GM23248 (cell line): Measurements from ENCODE around the gene RASGRP1. TPM values are rescaled to one million over a fixed set of nuclear protein-coding genes. Genes with fewer than 3 reads are reported as not detected.

Source experiments
- DNase-seq: peaks from one replicate; pipeline ENCODE4 v3.0.0-alpha.2; 2015
- H2AFZ ChIP-seq: fragments of 200-600 bp; sonication (generic); 2 replicates; pipeline ENCODE4 v1.6.1; 2016; ENCODE audit warnings: antibody characterized with exemption
- H3F3A ChIP-seq: fragments of 200-600 bp; sonication (generic); 2 replicates; pipeline ENCODE4 v1.6.1; 2016; ENCODE audit warnings: mild to moderate bottlenecking, antibody characterized with exemption, mixed run types; ENCODE audit not compliant: insufficient read depth
- H3K27ac ChIP-seq: fragments of 200-600 bp; sonication (generic); 2 replicates; pipeline ENCODE4 v1.5.1; 2016; ENCODE audit warnings: mild to moderate bottlenecking
- H3K27me3 ChIP-seq: fragments of 200-600 bp; sonication (generic); replicated peaks from 2 replicates; pipeline ENCODE4 v1.6.1; 2016; ENCODE audit warnings: mild to moderate bottlenecking; ENCODE audit not compliant: insufficient read depth
- H3K36me3 ChIP-seq: fragments of 200-600 bp; sonication (generic); 2 replicates; pipeline ENCODE4 v1.6.1; 2016; ENCODE audit warnings: low read depth, mild to moderate bottlenecking
- H3K4me1 ChIP-seq: fragments of 200-600 bp; sonication (generic); 2 replicates; pipeline ENCODE4 v1.6.1; 2016; ENCODE audit warnings: mild to moderate bottlenecking; ENCODE audit not compliant: insufficient read depth
- H3K4me2 ChIP-seq: fragments of 200-600 bp; sonication (generic); one replicate; pipeline ENCODE4 v1.6.1; 2016; ENCODE audit warnings: mild to moderate bottlenecking; ENCODE audit not compliant: unreplicated experiment
- H3K4me3 ChIP-seq: fragments of 200-600 bp; sonication (generic); 2 replicates; pipeline ENCODE4 v1.5.1; 2016; ENCODE audit warnings: mild to moderate bottlenecking
- H3K79me2 ChIP-seq: fragments of 200-600 bp; sonication (generic); 2 replicates; pipeline ENCODE4 v1.6.1; 2016; ENCODE audit warnings: mild to moderate bottlenecking; ENCODE audit not compliant: insufficient read depth
- H3K9ac ChIP-seq: fragments of 200-600 bp; sonication (generic); 2 replicates; pipeline ENCODE4 v1.6.1; 2016; ENCODE audit warnings: mild to moderate bottlenecking
- H3K9me2 ChIP-seq: fragments of 200-600 bp; sonication (generic); 2 replicates; pipeline ENCODE4 v1.6.1; 2016; ENCODE audit warnings: mixed run types, mild to moderate bottlenecking, moderate library complexity; ENCODE audit not compliant: insufficient read depth
- H3K9me3 ChIP-seq: fragments of 200-600 bp; sonication (generic); one replicate; pipeline ENCODE4 v1.6.1; 2017; ENCODE audit warnings: low read depth
- H4K20me1 ChIP-seq: fragments of 200-600 bp; sonication (generic); 2 replicates; pipeline ENCODE4 v1.6.0; 2016; ENCODE audit not compliant: insufficient read depth
- EZH2 ChIP-seq: fragments of 200-600 bp; sonication (generic); IDR thresholded peaks from 2 replicates; pipeline ENCODE4 v1.6.1; 2018; ENCODE audit warnings: antibody characterized with exemption, mild to moderate bottlenecking; ENCODE audit not compliant: insufficient read depth, poor library complexity, severe bottlenecking
- EZH2phosphoT487 ChIP-seq: fragments of 200-600 bp; sonication (generic); IDR thresholded peaks from 2 replicates; pipeline ENCODE4 v1.6.1; 2018; ENCODE audit warnings: antibody characterized with exemption, moderate library complexity, mild to moderate bottlenecking, low read depth; ENCODE audit not compliant: insufficient read depth
- WGBS, 2 experiments: methylation state at CpG; one replicate each; pipeline ENCODE4 v1.1.6; 2015 to 2017; ENCODE audit warnings: low lambda C conversion rate in 2 of 2, low coverage in 1 of 2; ENCODE audit errors: missing lambda C conversion rate in 2 of 2; 5-methylcytosine and 5-hydroxymethylcytosine counted together
- in situ Hi-C: fragments of 300-500 bp; cut with MboI; formaldehyde crosslinking; loops from 2 replicates; pipeline ENCODE4 v1.15.0; 2020
- polyA plus RNA-seq: library from polyadenylated mRNA; unstranded; fragments of >200 nt; fragmentation: Nextera tagmentation; extraction: Ambion mirVana; gene quantifications from 2 replicates; pipeline ENCODE4 v1.2.1, GENCODE V29; 2016
- total RNA-seq: library from RNA; depleted of rRNA; stranded (reverse); fragments of >200 nt; shearing (Covaris generic); gene quantifications from 2 replicates; pipeline ENCODE4 v1.2.3, GENCODE V29; 2014

The RASGRP1 gene
- total and polyA plus RNA-seq, 2 experiments from 2014 or later: 0.58 to 1.5 TPM

GRCh38 chr15:38461066-38461833 lies 103.4 kb downstream of the RASGRP1 start:
- WGBS, 2 experiments: 85 to 95% methylated on average over 2 of the region's 2 CpGs
- peak; percentile 59 for DNase-seq
- H3K27me3 ChIP-seq: no peaks in the 10 kb centered on the region
- H4K20me1 ChIP-seq: no peaks in the 10 kb centered on the region
- in situ Hi-C loops: loop anchor here (10.0 kb wide), 1 partner anchor 234 kb away; no protein-coding TSS in a partner anchor
- peak overlapping the region; percentile 30; the same call in 1 of the 2 replicates for H3K4me3 ChIP-seq
- peak overlapping the region; percentile 26 for H3K4me2 ChIP-seq
- TF ChIP-seq EZH2 (no peak), EZH2phosphoT487 (no peak)
- 0 out of 2 replicates have a peak overlapping the region, but pooled peaks have one; percentile 7 for H3K27ac ChIP-seq
- no peak overlapping the region for H2AFZ ChIP-seq
- H3K9ac ChIP-seq: no peak overlapping the region
- H3K4me1 ChIP-seq: peaks cover 7% of the 10 kb centered on the region
- no peaks in the 10 kb centered on the region for H3K9me2 ChIP-seq
- H3F3A ChIP-seq: no peaks in the 10 kb centered on the region
- H3K79me2 ChIP-seq: peaks cover 92% of the 10 kb centered on the region
- H3K9me3 ChIP-seq: no peaks in the 10 kb centered on the region
- H3K36me3 ChIP-seq: 0 out of 2 replicates have a peak, but pooled peaks cover 2% of the 10 kb centered on the region

GRCh38 chr15:38460543-38460942 lies 104.1 kb downstream of the RASGRP1 start:
- H3K4me3 ChIP-seq: no peak overlapping the region
- no peak overlapping the region for H3K9ac ChIP-seq
- no peaks in the 10 kb centered on the region for H3K27me3 ChIP-seq
- H3K9me3 ChIP-seq: no peaks in the 10 kb centered on the region
- H3K4me1 ChIP-seq: peaks cover 12% of the 10 kb centered on the region
- no peak overlapping the region for H2AFZ ChIP-seq
- H3K4me2 ChIP-seq: no peak overlapping the region
- H3K9me2 ChIP-seq: no peaks in the 10 kb centered on the region
- no peak for DNase-seq
- TF ChIP-seq EZH2: no peak
- no peak for TF ChIP-seq EZH2phosphoT487
- H3K36me3 ChIP-seq: 0 out of 2 replicates have a peak, but pooled peaks cover 2% of the 10 kb centered on the region
- no peak overlapping the region for H3K27ac ChIP-seq
- no peaks in the 10 kb centered on the region for H3F3A ChIP-seq
- peaks cover 96% of the 10 kb centered on the region for H3K79me2 ChIP-seq
- in situ Hi-C loops: loop anchor here (10.0 kb wide), 1 partner anchor 234 kb away; no protein-coding TSS in a partner anchor
- WGBS, 2 experiments: 86% methylated on average over 3 of the region's 3 CpGs
- H4K20me1 ChIP-seq: no peaks in the 10 kb centered on the region

GRCh38 chr15:38459480-38459879 lies 105.1 kb downstream of the RASGRP1 start:
- H3F3A ChIP-seq: no peaks in the 10 kb centered on the region
- no peaks in the 10 kb centered on the region for H3K9me3 ChIP-seq
- DNase-seq: no peak
- H3K4me1 ChIP-seq: peaks cover 15% of the 10 kb centered on the region
- H3K9ac ChIP-seq: no peak overlapping the region
- in situ Hi-C loops: no loop called here
- no peaks in the 10 kb centered on the region for H3K27me3 ChIP-seq
- H3K27ac ChIP-seq: no peak overlapping the region
- no peaks in the 10 kb centered on the region for H4K20me1 ChIP-seq
- no peak overlapping the region for H3K4me2 ChIP-seq
- H3K36me3 ChIP-seq: no peaks in the 10 kb centered on the region
- peaks cover 99% of the 10 kb centered on the region for H3K79me2 ChIP-seq
- WGBS, 2 experiments: 97 to 98% methylated on average over 5 to 6 of the region's 6 CpGs
- TF ChIP-seq EZH2phosphoT487 (no peak), EZH2 (no peak)
- no peaks in the 10 kb centered on the region for H3K9me2 ChIP-seq
- H2AFZ ChIP-seq: no peak overlapping the region
- H3K4me3 ChIP-seq: no peak overlapping the region

- TF ChIP-seq EZH2 (no peak), EZH2phosphoT487 (no peak)
- in situ Hi-C loops: no loop called here
Measured at GRCh38 chr15:38458646-38459045, 106.0 kb downstream of the RASGRP1 start.

More at GRCh38 chr15:38458646-38459045, 106.0 kb downstream of the RASGRP1 start:
- H3K9me2 ChIP-seq: no peaks in the 10 kb centered on the region
- H3K4me1 ChIP-seq: peaks cover 16% of the 10 kb centered on the region
- peaks cover 91% of the 10 kb centered on the region for H3K79me2 ChIP-seq
- WGBS, 2 experiments: 96% methylated on average over 5 of the region's 5 CpGs
- H2AFZ ChIP-seq: no peak overlapping the region
- H3K9me3 ChIP-seq: no peaks in the 10 kb centered on the region
- no peaks in the 10 kb centered on the region for H3F3A ChIP-seq
- DNase-seq: no peak
- H3K27me3 ChIP-seq: no peaks in the 10 kb centered on the region
- H3K9ac ChIP-seq: no peak overlapping the region
- H4K20me1 ChIP-seq: no peaks in the 10 kb centered on the region
- no peak overlapping the region for H3K4me3 ChIP-seq
- no peak overlapping the region for H3K27ac ChIP-seq
- no peak overlapping the region for H3K4me2 ChIP-seq
- H3K36me3 ChIP-seq: no peaks in the 10 kb centered on the region
